GM12878 (cell line): ENCODE results near the gene ABCD4. TPM values are rescaled to one million over a fixed set of nuclear protein-coding genes. Genes with fewer than 3 reads are reported as not detected.

ENCODE experiments used
- ATAC-seq: fragments of 200-7000 bp; cut with Tn5 transposase; 3 replicates; pipeline ENCODE4 v1.9.1; 2020; ENCODE audit warnings: mild to moderate bottlenecking, moderate library complexity
- BruUV-seq: library from RNA; stranded (reverse); fragments of 400-500 nt; replicated peaks from 2 replicates; lab custom pipeline; 2021; lab: Mats Ljungman, UMichigan
- CTCF ChIA-PET: fragments of 300-600 bp; sonication (Branson Sonifier 250); formaldehyde crosslinking; extraction: SDS; loops from one replicate; lab custom pipeline; 2021; ENCODE audit warnings: inconsistent platforms; lab: Yijun Ruan, JAX
- POLR2A ChIA-PET: fragments of 350-600 bp; formaldehyde crosslinking; extraction: SDS; loops from one replicate; lab custom pipeline; 2021; ENCODE audit warnings: inconsistent platforms; lab: Charles Lee
- RAD21 ChIA-PET: fragments of 300-600 bp; sonication (Branson Sonifier 250); formaldehyde crosslinking; loops from one replicate; lab custom pipeline; 2023; ENCODE audit warnings: antibody characterized with exemption; ENCODE audit not compliant: unreplicated experiment; lab: Charles Lee
- SMC1A ChIA-PET: fragments of 300-600 bp; sonication (Branson Sonifier 250); formaldehyde crosslinking; loops from one replicate; lab custom pipeline; 2023; ENCODE audit not compliant: unreplicated experiment, uncharacterized antibody; lab: Charles Lee
- DNase-seq: peaks from one replicate; pipeline ENCODE4 v3.0.0-alpha.2; 2011; ENCODE audit warnings: low read depth, low spot score
- FAIRE-seq: peaks from 3 replicates; lab custom pipeline; 2011; peaks lifted over from hg19 to GRCh38; lab: Jason Lieb, UNC
- H2AFZ ChIP-seq: 2 replicates; pipeline ENCODE4 v1.6.0; 2011; ENCODE audit warnings: low read depth, low read length, control low read depth; ENCODE audit not compliant: control insufficient read depth
- H3K27ac ChIP-seq: 2 replicates; pipeline ENCODE4 v1.5.1; 2011; ENCODE audit warnings: control low read depth; ENCODE audit not compliant: control insufficient read depth, insufficient read depth
- H3K27me3 ChIP-seq, 2 experiments: replicated peaks in 1 of 2; 2 replicates each; pipeline versions ENCODE4 v1.6.0 to v1.6.1; 2011; ENCODE audit warnings: low read length in 1 of 2; ENCODE audit not compliant: control insufficient read depth in 2 of 2, insufficient read depth in 2 of 2
- H3K36me3 ChIP-seq, 2 experiments: 2 replicates each; pipeline ENCODE4 v1.5.1; 2011; ENCODE audit warnings: low read length in 1 of 2; ENCODE audit not compliant: control insufficient read depth in 2 of 2, insufficient read depth in 2 of 2
- H3K4me1 ChIP-seq: 2 replicates; pipeline ENCODE4 v1.6.1; 2011; ENCODE audit warnings: mild to moderate bottlenecking, low read length, moderate library complexity, mixed read lengths; ENCODE audit not compliant: control insufficient read depth, insufficient read depth
- H3K4me2 ChIP-seq: 2 replicates; pipeline ENCODE4 v1.6.0; 2011; ENCODE audit warnings: control low read depth; ENCODE audit not compliant: control insufficient read depth, insufficient read depth
- H3K4me3 ChIP-seq: fragments of 200-600 bp; sonication (generic); 2 replicates; pipeline ENCODE4 v1.5.1; 2016
- H3K79me2 ChIP-seq: 2 replicates; pipeline ENCODE4 v1.6.0; 2011; ENCODE audit warnings: low read length; ENCODE audit not compliant: control insufficient read depth, insufficient read depth
- H3K9ac ChIP-seq: 2 replicates; pipeline ENCODE4 v1.8.0; 2011; ENCODE audit warnings: low read length, control low read depth, mixed read lengths; ENCODE audit not compliant: control insufficient read depth, insufficient read depth
- H3K9me3 ChIP-seq: replicated peaks from 3 replicates; pipeline ENCODE4 v1.5.1; 2011; ENCODE audit warnings: mild to moderate bottlenecking, low read length; ENCODE audit not compliant: control insufficient read depth, insufficient read depth
- H4K20me1 ChIP-seq: 2 replicates; pipeline ENCODE4 v1.6.0; 2011; ENCODE audit not compliant: control insufficient read depth, insufficient read depth
- ASH2L ChIP-seq: fragments of 300-600, 200-600 bp; sonication (generic); IDR thresholded peaks from 2 replicates; pipeline ENCODE4 v1.6.1; 2017; ENCODE audit warnings: low read depth, mild to moderate bottlenecking, borderline replicate concordance
- BMI1 ChIP-seq: fragments of 450-650 bp; IDR thresholded peaks from 2 replicates; pipeline ENCODE4 v1.6.1; 2016; ENCODE audit warnings: mild to moderate bottlenecking, moderate library complexity, borderline replicate concordance
- CHD2 ChIP-seq: IDR thresholded peaks from 2 replicates; pipeline ENCODE4 v1.6.1; 2011; ENCODE audit warnings: low read depth, low read length, improper control_type of control experiment, borderline replicate concordance
- EED ChIP-seq: sonication (generic); IDR thresholded peaks from 2 replicates; pipeline ENCODE4 v1.6.1; 2016; ENCODE audit warnings: antibody characterized with exemption, low read depth
- NFYB ChIP-seq: IDR thresholded peaks from 2 replicates; pipeline ENCODE4 v1.6.1; 2011; ENCODE audit warnings: low read depth, mild to moderate bottlenecking, low read length, improper control_type of control experiment, moderate library complexity; ENCODE audit not compliant: insufficient read depth
- PAX5 ChIP-seq: IDR thresholded peaks from 2 replicates; pipeline ENCODE4 v1.6.1; 2011; ENCODE audit warnings: low read depth, low read length, borderline replicate concordance
- RBBP5 ChIP-seq: fragments of 200-600 bp; sonication (generic); conservative IDR thresholded peaks from 2 replicates; pipeline ENCODE4 v1.6.1; 2016
- ZSCAN29 ChIP-seq: fragments of 450-650 bp; IDR thresholded peaks from 2 replicates; pipeline ENCODE4 v1.6.1; 2017; ENCODE audit warnings: mild to moderate bottlenecking, moderate library complexity
- WGBS: methylation state at CpG from one replicate; pipeline ENCODE4 v1.1.6; 2016; ENCODE audit warnings: low lambda C conversion rate; ENCODE audit not compliant: insufficient replicate concordance, insufficient coverage; ENCODE audit errors: missing lambda C conversion rate; 5-methylcytosine and 5-hydroxymethylcytosine counted together
- in situ Hi-C: fragments of 300-500 bp; cut with MboI; formaldehyde crosslinking; loops from 9 replicates; pipeline ENCODE4 v1.14.3; 2018; ENCODE audit warnings: mixed read lengths
- intact Hi-C: fragments of 100-400 bp; cut with micrococcal nuclease; formaldehyde crosslinking; loops from one replicate; pipeline ENCODE4 v1.14.2; 2022; ENCODE audit not compliant: unreplicated experiment
- polyA plus RNA-seq, 11 experiments: library from polyadenylated mRNA; depleted of rRNA in 4 of 11; unstranded in 6 of 11; stranded (reverse) in 5 of 11; fragments of >200 nt; fragmentation: Nextera tagmentation in 4 of 11; fragmentation: Illumina TruSeq in 1 of 11; extraction: Ambion mirVana in 4 of 11; extraction: Trizol in 1 of 11; gene quantifications; 1 replicate in 1 of 11; 2 replicates in 10 of 11; pipeline versions ENCODE4 v1.2.1 to v1.2.3, GENCODE V29; 2011 to 2016; ENCODE audit warnings: inconsistent platforms in 2 of 11, missing spikeins in 2 of 11, low read depth in 1 of 11
- total RNA-seq, 4 experiments: library from RNA; depleted of rRNA in 3 of 4; stranded (reverse); fragments of >200 nt in 3 of 4; fragmentation: Illumina TruSeq in 1 of 4; extraction: Trizol in 1 of 4; gene quantifications; 2 replicates each; pipeline versions ENCODE4 v1.2.1 to v1.2.3, GENCODE V29; 2013 to 2021
- TF ChIP-seq, protein P1 (sequence below): fragments of 450-650 bp; IDR thresholded peaks from 2 replicates; pipeline ENCODE4 v1.6.1; 2017; ENCODE audit warnings: mild to moderate bottlenecking, moderate library complexity
- TF ChIP-seq, protein P2 (sequence below): IDR thresholded peaks from 2 replicates; pipeline ENCODE4 v1.6.1; 2012; ENCODE audit warnings: low read depth, low read length, improper control_type of control experiment

ABCD4 gene
- total and polyA plus RNA-seq, 10 of the 15 experiments (the other 5 are each of a cell fraction or from before 2014, with no cell fraction given) = 5.7 to 29.5 (median 23.4) TPM

DNA sequence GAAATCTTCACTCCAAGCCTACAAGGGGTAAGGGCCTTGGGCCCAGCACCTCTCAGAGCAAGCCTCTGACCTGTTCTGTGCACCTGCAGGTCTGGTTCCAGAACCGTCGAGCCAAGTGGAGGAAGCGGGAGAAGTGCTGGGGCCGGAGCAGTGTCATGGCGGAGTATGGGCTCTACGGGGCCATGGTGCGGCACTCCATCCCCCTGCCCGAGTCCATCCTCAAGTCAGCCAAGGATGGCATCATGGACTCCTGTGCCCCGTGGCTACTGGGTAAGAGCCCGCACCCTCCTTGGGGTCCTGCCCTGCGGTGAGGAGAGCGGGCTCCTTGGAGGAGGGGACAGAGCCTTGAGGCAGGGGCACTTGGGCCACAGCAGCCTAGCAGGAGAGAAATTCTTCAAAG lies 43.2 kb downstream of the ABCD4 start:
- no peak overlapping the region for H3K4me2 ChIP-seq
- FAIRE-seq = no peak
- no peaks in the 10 kb centered on the region for H3K36me3 ChIP-seq
- intact Hi-C loops (no loop called here), in situ Hi-C loops (no loop called here)
- CTCF ChIA-PET = no interaction called here
- H4K20me1 ChIP-seq = no peaks in the 10 kb centered on the region
- no peak for ATAC-seq
- RAD21 ChIA-PET = no interaction called here
- no peak for DNase-seq
- POLR2A ChIA-PET = no interaction called here
- no peaks in the 10 kb centered on the region for H3K79me2 ChIP-seq
- H3K27ac ChIP-seq = no peak overlapping the region
- SMC1A ChIA-PET = no interaction called here
- H3K9ac ChIP-seq = no peak overlapping the region
- WGBS = 82% methylated on average over 12 of the region's 12 CpGs
- TF ChIP-seq, protein P1, sequence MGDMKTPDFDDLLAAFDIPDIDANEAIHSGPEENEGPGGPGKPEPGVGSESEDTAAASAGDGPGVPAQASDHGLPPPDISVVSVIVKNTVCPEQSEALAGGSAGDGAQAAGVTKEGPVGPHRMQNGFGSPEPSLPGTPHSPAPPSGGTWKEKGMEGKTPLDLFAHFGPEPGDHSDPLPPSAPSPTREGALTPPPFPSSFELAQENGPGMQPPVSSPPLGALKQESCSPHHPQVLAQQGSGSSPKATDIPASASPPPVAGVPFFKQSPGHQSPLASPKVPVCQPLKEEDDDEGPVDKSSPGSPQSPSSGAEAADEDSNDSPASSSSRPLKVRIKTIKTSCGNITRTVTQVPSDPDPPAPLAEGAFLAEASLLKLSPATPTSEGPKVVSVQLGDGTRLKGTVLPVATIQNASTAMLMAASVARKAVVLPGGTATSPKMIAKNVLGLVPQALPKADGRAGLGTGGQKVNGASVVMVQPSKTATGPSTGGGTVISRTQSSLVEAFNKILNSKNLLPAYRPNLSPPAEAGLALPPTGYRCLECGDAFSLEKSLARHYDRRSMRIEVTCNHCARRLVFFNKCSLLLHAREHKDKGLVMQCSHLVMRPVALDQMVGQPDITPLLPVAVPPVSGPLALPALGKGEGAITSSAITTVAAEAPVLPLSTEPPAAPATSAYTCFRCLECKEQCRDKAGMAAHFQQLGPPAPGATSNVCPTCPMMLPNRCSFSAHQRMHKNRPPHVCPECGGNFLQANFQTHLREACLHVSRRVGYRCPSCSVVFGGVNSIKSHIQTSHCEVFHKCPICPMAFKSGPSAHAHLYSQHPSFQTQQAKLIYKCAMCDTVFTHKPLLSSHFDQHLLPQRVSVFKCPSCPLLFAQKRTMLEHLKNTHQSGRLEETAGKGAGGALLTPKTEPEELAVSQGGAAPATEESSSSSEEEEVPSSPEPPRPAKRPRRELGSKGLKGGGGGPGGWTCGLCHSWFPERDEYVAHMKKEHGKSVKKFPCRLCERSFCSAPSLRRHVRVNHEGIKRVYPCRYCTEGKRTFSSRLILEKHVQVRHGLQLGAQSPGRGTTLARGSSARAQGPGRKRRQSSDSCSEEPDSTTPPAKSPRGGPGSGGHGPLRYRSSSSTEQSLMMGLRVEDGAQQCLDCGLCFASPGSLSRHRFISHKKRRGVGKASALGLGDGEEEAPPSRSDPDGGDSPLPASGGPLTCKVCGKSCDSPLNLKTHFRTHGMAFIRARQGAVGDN = no peak
- TF ChIP-seq ASH2L = no peak
- TF ChIP-seq ZSCAN29 = no peak
- TF ChIP-seq EED = no peak
- TF ChIP-seq, protein P2, sequence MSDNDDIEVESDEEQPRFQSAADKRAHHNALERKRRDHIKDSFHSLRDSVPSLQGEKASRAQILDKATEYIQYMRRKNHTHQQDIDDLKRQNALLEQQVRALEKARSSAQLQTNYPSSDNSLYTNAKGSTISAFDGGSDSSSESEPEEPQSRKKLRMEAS = no peak
- TF ChIP-seq PAX5 = no peak
- no peak for TF ChIP-seq NFYB
- TF ChIP-seq RBBP5 = no peak
- TF ChIP-seq CHD2 = no peak
- no peak for TF ChIP-seq BMI1
- TF ChIP-seq, all 136 proteins: peak for 0
- Histone ChIP-seq H3K4me3 (no peak overlapping the region), H2AFZ (no peak overlapping the region), H3K9me3 (no peaks in the 10 kb centered on the region), H3K27me3 (peaks cover 3 to 4% of the 10 kb centered on the region in 2 experiments; a peak in 3 of 4 replicates), H3K4me1 (peaks cover 6% of the 10 kb centered on the region)
- no TSS peak for BruUV-seq
